Spleen (tissue), 11 donors: ENCODE data around the gene ALKBH4. TPM values are rescaled to one million over a fixed set of nuclear protein-coding genes. Genes with fewer than 3 reads are reported as not detected.
"Not testable (repeated sequence)": the region's sequence is repeated elsewhere in the genome, so short reads cannot be mapped to it uniquely, and the experiment has no call there.

Experiments used
- DNase-seq: peaks from one replicate; pipeline ENCODE4 v3.0.0-alpha.2; 2020
- H3K27ac ChIP-seq, 8 donors: fragments of 200-600 bp; sonication (generic) in 7 of 8; 1 replicate in 4 of 8; 2 replicates in 4 of 8; pipeline versions ENCODE4 v1.5.0 to v1.8.0; 2016 to 2021; ENCODE audit warnings: inconsistent platforms in 4 of 8, mild to moderate bottlenecking in 4 of 8, moderate library complexity in 1 of 8
- H3K27me3 ChIP-seq, 7 donors: fragments of 200-600 bp; sonication (generic) in 6 of 7; replicated peaks in 1 of 7; 1 replicate in 4 of 7; 2 replicates in 3 of 7; pipeline versions ENCODE4 v1.5.0 to v1.8.0; 2016 to 2021; ENCODE audit warnings: inconsistent platforms in 3 of 7, mild to moderate bottlenecking in 1 of 7
- H3K36me3 ChIP-seq, 6 donors: fragments of 200-600 bp; sonication (generic) in 5 of 6; 1 replicate in 4 of 6; 2 replicates in 2 of 6; pipeline versions ENCODE4 v1.5.0 to v1.8.0; 2016 to 2021; ENCODE audit warnings: inconsistent platforms in 2 of 6
- H3K4me1 ChIP-seq, 6 donors: fragments of 200-600 bp; sonication (generic) in 5 of 6; 1 replicate in 3 of 6; 2 replicates in 3 of 6; pipeline versions ENCODE4 v1.5.0 to v1.8.0; 2016 to 2021; ENCODE audit warnings: inconsistent platforms in 3 of 6
- H3K4me3 ChIP-seq, 8 donors: fragments of 200-600 bp; sonication (generic) in 7 of 8; 1 replicate in 4 of 8; 2 replicates in 4 of 8; pipeline versions ENCODE4 v1.5.0 to v1.8.0; 2016 to 2021; ENCODE audit warnings: inconsistent platforms in 4 of 8, mild to moderate bottlenecking in 4 of 8, moderate library complexity in 2 of 8
- H3K9me3 ChIP-seq, 8 donors: fragments of 200-600 bp; sonication (generic) in 7 of 8; 1 replicate in 4 of 8; 2 replicates in 4 of 8; pipeline versions ENCODE4 v1.5.0 to v1.8.0; 2016 to 2021; ENCODE audit warnings: inconsistent platforms in 4 of 8
- WGBS, 5 donors: extraction: QIAGEN DNeasy Blood & Tissue Kit in 3 of 5; methylation state at CpG; one replicate each; pipeline versions ENCODE4 v1.1.5 to v1.1.7; 2013 to 2018; 5-methylcytosine and 5-hydroxymethylcytosine counted together
- intact Hi-C: fragments of 100-400 bp; cut with DNase I; formaldehyde crosslinking; loops from one replicate; pipeline ENCODE4 v1.15.0; 2023; ENCODE audit warnings: low total_unique reads
- polyA plus RNA-seq, 3 donors: library from polyadenylated mRNA; stranded (reverse); fragments of 200-250 nt; gene quantifications; one replicate each; pipeline ENCODE4 v1.2.1, GENCODE V29; 2013
- total RNA-seq, 7 donors: library from RNA; depleted of rRNA in 3 of 7; stranded (reverse); fragments of >200 nt in 3 of 7; fragmentation: NEBNext Ultra II Directional in 4 of 7; extraction: Animal tissue kit (Norgen Biotek cat#: 25700) in 4 of 7; gene quantifications; one replicate each; pipeline versions ENCODE4 v1.1.0 to v1.2.1, GENCODE V29; 2016 to 2021
- donor health status: healthy with polysubstance abuse.
- donor health status: DM: no; HTN: no; CAD: no; lungs with moderate emphysema.
- donor health status: DM: no; HTN: no; CAD: no.
- donor health status: Bipolar disorder and iron deficiency.
- donor health status: healthy.
- donor health status: DM: no; HTN: no; CAD: no.
- donor health status: DM: yes; HTN: yes; CAD: no.

Gene ALKBH4
- total and polyA plus RNA-seq, 10 donors: 9.0 to 15.1 (median 10.6) TPM

DNA sequence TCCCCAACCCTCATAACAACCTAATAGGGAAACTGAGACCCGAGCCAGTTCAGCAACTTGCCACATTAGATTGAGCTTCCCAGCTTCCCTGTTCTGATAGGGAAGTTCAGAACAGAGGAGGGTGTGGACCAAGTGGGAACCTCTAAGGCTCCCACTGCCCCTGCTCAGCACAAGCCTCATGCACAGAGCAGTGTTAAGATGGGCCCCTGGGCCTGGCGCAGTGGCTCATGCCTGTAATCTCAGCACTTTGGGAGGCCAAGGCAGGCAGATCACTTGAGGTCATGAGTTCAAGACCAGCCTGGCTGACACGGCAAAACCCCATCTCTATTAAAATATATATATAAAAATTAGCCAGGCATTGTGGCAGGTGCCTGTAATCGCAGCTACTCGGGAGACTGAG lies 32.6 kb upstream of the ALKBH4 start:
- H3K4me3 ChIP-seq, intact Hi-C loops, H3K27ac ChIP-seq, H3K4me1 ChIP-seq, H3K36me3 ChIP-seq, H3K27me3 ChIP-seq, H3K9me3 ChIP-seq: not testable (repeated sequence)
- peak; percentile 46 for DNase-seq
- WGBS, 5 donors: 57 to 100% (median 83%) methylated on average over 1 of the region's 5 CpGs

- DNase-seq: peak; percentile 19
- intact Hi-C loops, H3K9me3 ChIP-seq, H3K27me3 ChIP-seq, H3K4me1 ChIP-seq, H3K27ac ChIP-seq, H3K4me3 ChIP-seq, H3K36me3 ChIP-seq: not testable (repeated sequence)
- WGBS, 5 donors: 71 to 90% (median 78%) methylated on average over 3 of the region's 10 CpGs
Observed at GRCh38 chr7:102496861-102497260, 32.2 kb upstream of the ALKBH4 start.

DNA sequence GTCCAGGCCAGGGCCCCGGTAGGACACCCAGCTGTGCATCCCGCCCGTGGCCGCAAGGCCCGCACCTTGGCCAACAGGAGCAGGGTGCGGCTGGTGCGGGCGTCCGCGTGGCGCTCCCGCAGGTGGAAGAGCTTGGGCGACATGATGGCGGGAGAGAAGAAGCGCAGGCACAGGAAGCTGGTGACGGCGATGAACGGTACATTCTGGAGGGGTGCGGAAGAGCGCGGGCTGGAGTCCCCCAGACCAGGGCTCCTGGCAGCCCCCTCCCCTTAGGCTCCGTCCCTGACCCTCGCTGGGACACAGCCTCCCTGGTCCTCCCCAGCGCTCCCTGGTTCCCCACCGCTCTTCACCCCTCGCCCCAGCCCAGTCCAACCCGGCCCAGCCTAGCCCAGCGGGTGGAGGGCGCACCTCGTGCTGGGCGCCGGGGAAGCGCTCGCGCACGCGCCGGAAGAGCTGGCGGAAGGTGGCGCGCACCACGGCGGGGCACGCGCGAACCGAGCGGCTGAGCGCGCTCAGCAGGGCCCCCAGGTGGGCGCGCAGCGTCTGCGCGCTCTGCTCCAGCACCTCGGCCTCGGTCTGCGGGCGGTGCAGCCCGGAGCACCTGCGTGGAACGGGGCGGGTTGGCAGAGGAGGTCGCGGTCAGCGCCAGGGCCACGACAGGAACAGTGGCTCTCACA lies 29.9 kb upstream of the ALKBH4 start:
- H3K27ac ChIP-seq, H3K4me3 ChIP-seq, H3K9me3 ChIP-seq, H3K36me3 ChIP-seq, H3K4me1 ChIP-seq, H3K27me3 ChIP-seq, DNase-seq, intact Hi-C loops: not testable (repeated sequence)
- no CpG with 5 or more reads among the region's 67 CpGs for WGBS, 5 donors

- H3K27me3 ChIP-seq, H3K36me3 ChIP-seq, intact Hi-C loops, H3K4me1 ChIP-seq, H3K9me3 ChIP-seq: not testable (repeated sequence)
- H3K4me3 ChIP-seq: peak overlapping the region in 5 of 8 donors; percentile 23 to 49 (median 38)
- peak overlapping the region in 3 of 8 donors; percentile 62 to 69 (median 63) for H3K27ac ChIP-seq
- WGBS, 5 donors: 21 to 42% (median 22%) methylated on average over 4 to 5 of the region's 15 CpGs; no CpG with 5 or more reads in 2 of the 5 donors
- peak; percentile 78 for DNase-seq
Observed at GRCh38 chr7:102494026-102494425, 29.4 kb upstream of the ALKBH4 start.

DNA sequence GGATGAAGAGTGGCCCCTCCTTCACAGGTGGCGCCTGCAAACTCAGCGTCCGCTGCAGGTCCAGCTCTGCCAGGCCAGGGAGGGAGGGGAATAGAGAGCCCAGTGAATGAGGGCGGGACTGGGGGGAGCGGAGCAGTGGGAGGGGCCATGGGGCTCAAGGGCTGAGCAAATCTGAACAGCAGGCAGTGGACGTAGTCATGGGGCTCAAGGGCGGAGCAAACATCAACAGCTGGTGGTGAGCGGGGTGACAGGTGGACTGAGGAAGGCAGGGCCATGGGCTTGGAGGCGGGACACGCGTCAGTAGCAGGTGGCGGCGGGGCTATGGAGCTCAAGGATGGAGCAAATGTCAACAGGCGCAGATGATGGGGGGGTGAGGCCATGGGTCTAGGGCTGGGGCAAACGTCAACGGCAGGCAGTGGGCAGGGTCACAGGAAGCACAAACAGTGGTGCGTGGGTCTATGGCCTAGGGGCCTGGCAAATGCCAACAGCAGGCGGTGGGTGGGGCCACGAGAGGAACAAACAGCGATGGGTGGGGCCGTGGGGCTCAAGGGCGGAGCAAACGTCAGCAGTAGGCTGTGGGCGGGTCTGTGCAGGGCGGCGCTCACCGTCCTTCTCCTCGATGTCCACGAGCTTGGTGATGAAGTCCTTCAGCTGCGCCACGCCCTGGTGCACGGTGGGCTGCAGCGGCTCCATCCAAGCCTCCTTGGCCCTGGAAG lies 28.7 kb upstream of the ALKBH4 start:
- no CpG with 5 or more reads among the region's 33 CpGs for WGBS, 5 donors
- intact Hi-C loops, DNase-seq, H3K27me3 ChIP-seq, H3K9me3 ChIP-seq, H3K36me3 ChIP-seq, H3K27ac ChIP-seq, H3K4me1 ChIP-seq: not testable (repeated sequence)
- H3K4me3 ChIP-seq: peak overlapping the region in 1 of 8 donors; percentile 49

DNA sequence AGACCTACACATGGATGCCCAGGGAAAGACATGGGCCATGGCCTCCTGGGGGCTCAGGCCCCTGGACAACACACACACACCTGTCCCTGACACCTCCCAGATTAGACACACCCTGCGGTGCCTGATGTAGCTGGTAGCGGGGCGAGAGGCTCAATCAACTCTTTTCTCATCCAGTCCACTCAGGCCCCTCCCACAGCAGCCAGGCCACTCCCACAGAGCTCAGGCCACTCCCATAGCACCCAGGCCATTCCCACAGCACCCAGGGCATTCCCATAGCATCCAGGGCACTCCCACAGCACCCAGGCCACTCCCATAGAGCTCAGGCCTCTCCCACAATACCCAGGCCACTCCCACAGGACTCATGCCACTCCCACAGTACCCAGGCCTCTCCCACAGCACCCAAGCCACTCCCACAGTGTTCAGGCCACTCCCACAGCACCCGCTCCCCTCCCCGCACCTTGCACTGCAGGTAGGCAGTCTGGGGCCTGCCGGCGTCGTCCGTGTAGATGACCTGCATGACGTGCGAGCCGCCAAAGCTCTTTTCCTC lies 25.9 kb upstream of the ALKBH4 start:
- H3K4me1 ChIP-seq, H3K27me3 ChIP-seq, H3K36me3 ChIP-seq, H3K27ac ChIP-seq, intact Hi-C loops, H3K4me3 ChIP-seq, H3K9me3 ChIP-seq: not testable (repeated sequence)
- peak; percentile 77 for DNase-seq
- 85 to 91% (median 90%) methylated on average over 2 to 3 of the region's 12 CpGs; no CpG with 5 or more reads in 2 of the 5 donors for WGBS, 5 donors

DNA sequence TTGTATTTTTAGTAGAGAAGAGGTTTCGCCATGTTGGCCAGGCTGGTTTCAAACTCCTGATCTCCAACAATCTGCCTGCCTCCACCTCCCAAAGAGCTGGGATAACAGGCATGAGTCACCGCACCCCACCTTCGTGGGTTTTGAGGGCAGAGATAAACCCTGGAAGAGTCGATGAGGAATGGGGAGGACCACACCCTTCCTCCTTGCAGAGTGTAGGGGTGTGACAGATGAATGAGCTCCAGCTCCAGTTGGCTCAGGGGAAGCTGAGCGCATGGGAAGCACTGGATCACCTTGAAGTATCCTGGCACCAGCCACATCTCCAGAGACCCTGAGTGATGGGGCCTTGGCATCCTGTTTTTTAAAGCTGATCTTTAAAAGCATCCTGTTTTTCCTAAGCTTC lies 19.7 kb upstream of the ALKBH4 start:
- H3K27ac ChIP-seq, H3K4me3 ChIP-seq, H3K36me3 ChIP-seq, H3K9me3 ChIP-seq, intact Hi-C loops, DNase-seq, H3K4me1 ChIP-seq, H3K27me3 ChIP-seq: not testable (repeated sequence)
- no CpG with 5 or more reads among the region's 5 CpGs for WGBS, 5 donors

DNA sequence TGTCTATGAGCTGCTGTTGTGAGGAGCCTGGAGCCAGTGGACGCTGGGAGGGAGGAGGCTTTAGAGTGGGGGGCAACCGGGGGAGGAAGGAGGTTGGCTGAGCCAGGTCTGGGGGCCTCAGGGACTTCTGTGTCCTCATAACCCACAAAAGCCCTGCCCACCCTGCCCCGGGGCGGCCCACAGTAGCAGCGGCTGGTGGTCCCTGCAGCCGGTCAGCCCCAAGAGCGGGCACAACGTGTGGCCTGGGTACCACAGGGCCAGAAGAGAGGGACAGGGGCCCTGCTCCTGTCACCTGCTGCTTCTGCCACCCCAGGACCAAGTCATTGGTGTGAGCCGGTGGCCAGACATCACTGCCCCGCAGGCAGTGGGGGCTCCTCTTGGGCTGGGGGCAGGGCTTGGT lies 17.3 kb upstream of the ALKBH4 start:
- H3K4me3 ChIP-seq, H3K9me3 ChIP-seq, H3K27me3 ChIP-seq, H3K36me3 ChIP-seq, H3K27ac ChIP-seq, H3K4me1 ChIP-seq, intact Hi-C loops: not testable (repeated sequence)
- WGBS, 5 donors: no CpG with 5 or more reads among the region's 10 CpGs
- DNase-seq: peak; percentile 3
